ENCODE results near the gene TMEM248.
A peak's percentile ranks its signal among the peaks of the same experiment; 100 is the strongest.
"Not testable (repeated sequence)": the region's sequence is repeated elsewhere in the genome, so short reads cannot be mapped to it uniquely, and the experiment has no call there.

Gene TMEM248, protein sequence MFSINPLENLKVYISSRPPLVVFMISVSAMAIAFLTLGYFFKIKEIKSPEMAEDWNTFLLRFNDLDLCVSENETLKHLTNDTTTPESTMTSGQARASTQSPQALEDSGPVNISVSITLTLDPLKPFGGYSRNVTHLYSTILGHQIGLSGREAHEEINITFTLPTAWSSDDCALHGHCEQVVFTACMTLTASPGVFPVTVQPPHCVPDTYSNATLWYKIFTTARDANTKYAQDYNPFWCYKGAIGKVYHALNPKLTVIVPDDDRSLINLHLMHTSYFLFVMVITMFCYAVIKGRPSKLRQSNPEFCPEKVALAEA

DNA sequence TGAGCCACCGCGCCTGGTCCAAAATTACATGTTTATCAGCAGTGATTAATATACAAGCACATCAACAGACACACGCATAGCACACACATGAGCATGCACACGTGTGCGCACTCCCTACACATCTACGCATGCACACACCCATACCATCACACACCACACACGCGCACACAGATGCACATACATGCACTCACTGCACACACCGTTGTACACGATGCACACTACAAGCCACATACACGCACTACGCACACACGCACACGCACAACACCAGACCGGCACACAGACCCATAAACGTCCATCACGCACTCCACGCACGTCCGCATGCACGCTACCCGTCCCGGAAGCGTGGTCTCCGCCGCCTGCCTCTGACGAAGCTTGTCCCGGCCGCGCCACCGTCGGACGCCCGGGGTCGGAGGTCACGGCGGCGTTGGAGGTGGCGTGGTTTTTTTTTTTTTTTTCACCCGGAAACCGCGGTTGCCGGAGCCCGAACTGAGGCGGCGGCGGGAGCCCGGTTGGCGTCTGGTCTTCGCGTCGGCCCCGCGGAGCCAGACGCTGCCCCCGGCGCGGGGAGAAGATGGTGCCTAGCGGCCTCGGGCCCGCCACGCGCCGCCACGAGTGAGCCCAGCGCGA, at the start of gene TMEM248:
Gene TMEM248, plus strand, starts transcription at position 457 of the 627 bp plus-strand sequence. CDS start 20,641 bp downstream, outside the sequence.
- DNase-seq: peak; percentile 89

- no peak for DNase-seq
Observed at GRCh38 chr7:66873476-66873875, 47.5 kb upstream of the TMEM248 start.

DNA sequence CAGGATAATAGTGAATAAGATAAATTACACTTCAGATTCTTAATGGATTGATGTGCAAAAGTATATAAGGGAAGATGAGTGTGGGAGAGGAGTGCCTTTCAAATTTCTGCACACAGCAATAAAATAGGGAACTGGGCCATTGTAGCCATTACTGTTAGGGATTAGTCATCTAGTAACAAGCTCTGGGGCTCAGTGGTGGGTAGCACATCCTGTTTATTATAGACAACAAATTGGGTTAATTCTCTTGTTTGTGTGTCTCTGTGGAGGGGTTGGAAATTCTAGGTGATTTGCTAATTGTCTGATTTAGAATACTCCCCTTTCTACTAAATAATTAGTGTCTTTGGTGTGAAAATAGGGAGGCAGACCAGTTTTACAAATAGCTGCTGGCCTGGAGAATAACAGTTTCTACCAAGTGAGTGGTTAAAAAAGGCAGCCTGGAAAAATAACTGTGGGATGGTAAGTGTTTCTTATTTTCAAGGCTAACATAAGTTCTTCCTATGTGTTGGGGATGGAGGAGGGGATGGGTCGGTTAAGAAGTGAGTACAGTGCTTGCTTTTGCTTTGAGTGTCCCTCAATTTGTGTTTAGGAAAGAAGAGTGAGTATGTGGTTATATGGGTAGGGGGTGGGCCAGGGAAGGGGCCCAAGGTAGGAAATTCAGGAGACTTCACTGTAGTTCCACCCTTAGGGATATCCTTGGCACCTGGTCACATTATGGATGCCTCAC, 43.3 kb upstream of the TMEM248 start:
- peak; percentile 80 for DNase-seq

GRCh38 chr7:66878301-66878685, 42.7 kb upstream of the TMEM248 start:
- not testable (repeated sequence) for DNase-seq

GRCh38 chr7:66880053-66880452, 41.0 kb upstream of the TMEM248 start:
- DNase-seq: no peak

DNA sequence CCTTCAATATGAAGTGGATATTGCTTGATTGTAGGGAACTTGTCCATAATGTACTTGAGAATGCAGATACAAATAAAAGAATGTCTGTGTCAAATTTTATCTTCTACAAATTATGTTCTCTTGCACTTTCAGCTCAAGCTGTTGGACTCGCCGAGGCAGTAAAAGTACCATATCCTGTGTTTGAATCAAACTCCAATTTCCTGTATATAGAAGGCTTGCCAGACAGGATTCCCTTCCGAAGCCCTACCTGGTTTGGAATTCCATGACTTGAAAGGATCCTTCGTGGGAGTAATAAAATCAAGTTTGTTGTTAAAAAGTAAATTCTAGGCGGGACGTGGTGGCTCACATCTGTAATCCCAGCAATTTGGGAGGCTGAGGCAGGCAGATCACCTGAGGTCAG, 40.4 kb upstream of the TMEM248 start:
- not testable (repeated sequence) for DNase-seq

GRCh38 chr7:66883716-66884115, 37.3 kb upstream of the TMEM248 start:
- no peak for DNase-seq

DNA sequence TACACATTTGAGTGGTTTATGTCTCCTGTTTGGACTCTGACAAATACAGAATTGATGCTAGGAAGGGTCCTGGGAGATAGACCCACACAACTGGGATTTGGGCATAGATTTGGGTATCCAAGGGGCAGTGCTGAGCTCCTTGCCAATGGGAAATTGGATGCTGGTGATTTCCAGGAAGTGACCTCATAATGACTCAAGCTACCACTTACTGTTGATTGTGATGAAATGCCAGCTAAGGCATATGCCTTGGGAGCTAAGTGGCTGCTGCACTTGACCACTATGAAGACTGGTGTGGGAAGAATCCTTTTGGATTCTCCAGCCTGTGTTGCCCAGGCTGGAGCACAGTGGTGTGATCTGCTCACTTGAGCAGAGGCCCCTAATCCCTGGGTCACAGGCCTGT, 36.5 kb upstream of the TMEM248 start:
- peak; percentile 16 for DNase-seq

DNA sequence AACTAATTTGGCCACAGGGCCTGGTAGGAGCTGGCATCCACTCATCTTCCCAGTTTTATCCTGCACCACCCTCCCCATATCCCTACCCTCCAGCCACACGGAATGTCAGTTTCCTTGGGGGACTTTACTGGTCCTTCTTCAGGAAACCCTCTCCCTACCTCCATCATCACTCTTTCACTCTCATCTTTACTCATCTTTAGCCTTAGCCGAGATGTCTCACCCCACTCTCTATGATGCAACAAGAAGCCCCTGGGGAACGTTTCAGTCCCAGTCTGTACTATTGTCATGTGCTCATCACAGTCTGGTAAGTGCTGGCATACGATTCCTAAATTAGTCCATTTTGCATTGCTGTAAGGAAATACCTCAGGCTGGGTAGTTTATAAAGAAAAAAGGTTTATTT, 34.9 kb upstream of the TMEM248 start:
- DNase-seq: no peak

- not testable (repeated sequence) for DNase-seq
Observed at GRCh38 chr7:66888223-66888622, 32.8 kb upstream of the TMEM248 start.

- DNase-seq: no peak
Observed at GRCh38 chr7:66894463-66895080, 26.5 kb upstream of the TMEM248 start.

- no peak for DNase-seq
Observed at GRCh38 chr7:66896441-66896840, 24.6 kb upstream of the TMEM248 start.

DNA sequence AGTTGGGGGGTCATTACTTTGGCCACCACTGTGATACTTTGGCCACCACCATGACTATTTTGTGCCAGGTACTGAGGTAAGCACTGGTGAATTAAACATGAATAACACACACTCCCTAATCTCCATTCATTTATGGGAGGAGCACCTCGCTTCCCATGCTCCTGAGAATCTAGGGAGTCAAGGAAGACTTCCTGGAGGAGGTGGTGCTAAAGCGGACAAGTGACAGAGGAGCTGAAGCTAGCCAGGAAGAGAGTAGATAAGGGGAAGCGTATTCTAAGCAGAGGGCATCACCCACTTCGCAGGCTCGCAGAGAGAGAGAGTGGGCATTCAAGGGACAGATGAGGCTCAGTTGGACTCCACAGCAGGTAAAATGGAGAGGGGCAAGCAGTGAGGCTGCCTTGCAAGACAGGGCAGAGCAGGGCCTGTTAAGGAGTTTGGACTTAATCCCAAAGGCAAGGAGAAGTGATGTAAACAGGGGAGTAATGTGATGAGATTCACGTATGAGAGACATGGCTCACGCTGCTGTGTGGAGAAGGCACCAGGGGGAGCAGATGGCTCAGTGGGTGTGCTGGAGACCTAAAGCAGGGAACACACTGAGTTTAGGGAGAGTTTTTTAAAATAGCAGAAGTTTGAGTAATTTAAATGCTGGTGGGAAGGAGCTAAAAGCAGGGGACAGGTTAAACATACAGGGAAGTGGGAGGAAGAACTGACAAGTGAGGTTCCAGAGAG, 21.3 kb upstream of the TMEM248 start:
- DNase-seq: no peak

GRCh38 chr7:66901941-66902843, 18.8 kb upstream of the TMEM248 start:
- no peak for DNase-seq

GRCh38 chr7:66902844-66903180, 18.2 kb upstream of the TMEM248 start:
- DNase-seq: no peak

DNA sequence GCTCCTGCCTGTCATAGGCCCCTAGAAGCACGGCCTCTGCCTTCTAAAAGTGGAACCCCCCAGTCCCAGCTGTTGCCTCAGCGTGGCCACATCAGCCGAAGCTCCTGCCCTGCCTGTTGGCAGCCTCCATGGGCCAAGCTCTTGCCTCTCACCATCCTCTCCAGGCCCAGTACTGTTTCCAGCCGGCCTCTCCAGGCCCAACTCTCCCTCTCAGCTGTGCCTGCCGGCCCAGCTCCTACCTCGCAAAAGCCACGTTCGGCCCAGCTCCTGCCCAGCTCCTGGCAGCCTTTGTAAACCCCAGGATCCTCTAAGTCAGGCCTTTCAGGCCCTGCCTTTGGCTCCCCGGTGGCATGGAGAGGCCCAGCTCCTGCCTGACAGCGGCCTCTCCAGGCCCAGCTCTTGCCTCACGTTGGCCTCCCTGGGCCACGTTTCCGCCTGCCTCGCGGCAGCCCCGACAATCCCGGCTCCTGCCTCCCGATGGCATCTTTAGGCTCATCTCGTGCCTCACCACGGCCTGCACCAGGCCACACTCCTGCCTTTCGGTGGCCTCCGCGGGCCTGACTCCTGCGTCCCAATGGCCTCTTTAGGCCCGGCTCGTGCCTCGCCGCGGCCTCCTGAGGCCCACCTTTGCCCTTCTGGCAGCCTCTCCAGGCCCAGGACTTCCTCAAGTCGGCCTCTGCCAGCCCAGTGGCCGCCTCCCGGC, 17.5 kb upstream of the TMEM248 start:
- DNase-seq: no peak

- no peak for DNase-seq
Observed at GRCh38 chr7:66904063-66904593, 16.9 kb upstream of the TMEM248 start.

DNA sequence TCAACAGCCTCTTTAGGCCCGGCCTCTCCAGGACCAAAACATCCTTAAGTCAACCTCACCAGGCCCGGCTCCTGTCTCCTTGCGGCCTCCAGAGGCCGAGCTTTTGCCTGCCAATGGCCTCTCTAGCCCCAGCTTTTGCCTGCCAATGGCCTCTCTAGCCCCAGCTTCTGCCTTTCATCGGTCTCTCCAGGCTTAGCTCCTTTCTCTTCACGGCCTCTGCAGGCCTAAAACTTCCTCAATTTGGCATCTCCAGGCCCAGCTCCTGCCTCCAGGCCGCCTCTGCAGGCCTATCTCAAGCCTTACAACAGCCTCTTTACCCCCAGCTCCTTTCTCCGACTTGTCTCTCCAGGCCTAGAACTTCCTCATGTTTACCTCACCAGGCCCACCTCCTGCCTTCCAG, 15.7 kb upstream of the TMEM248 start:
- DNase-seq: no peak

DNA sequence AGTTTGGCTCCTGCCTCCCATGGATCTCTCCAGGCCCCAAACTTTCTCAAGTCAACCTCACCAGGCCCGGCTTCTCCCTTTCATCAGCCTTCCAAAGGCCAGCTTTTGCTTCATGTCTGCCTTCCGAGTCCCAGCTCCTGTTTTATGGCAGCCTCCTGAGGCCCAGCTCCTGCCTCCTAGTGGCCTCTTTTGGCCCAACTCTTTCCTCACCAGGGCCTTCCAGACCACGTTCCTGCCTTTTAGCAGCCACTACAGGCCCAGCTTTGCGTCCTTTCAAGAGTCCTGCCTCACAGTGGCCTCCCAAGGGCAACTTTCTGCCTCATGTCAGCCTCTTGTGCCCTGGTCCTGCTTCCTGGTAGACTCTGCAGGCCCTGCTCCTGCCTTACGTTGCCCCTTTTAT, 15.3 kb upstream of the TMEM248 start:
- DNase-seq: no peak

DNA sequence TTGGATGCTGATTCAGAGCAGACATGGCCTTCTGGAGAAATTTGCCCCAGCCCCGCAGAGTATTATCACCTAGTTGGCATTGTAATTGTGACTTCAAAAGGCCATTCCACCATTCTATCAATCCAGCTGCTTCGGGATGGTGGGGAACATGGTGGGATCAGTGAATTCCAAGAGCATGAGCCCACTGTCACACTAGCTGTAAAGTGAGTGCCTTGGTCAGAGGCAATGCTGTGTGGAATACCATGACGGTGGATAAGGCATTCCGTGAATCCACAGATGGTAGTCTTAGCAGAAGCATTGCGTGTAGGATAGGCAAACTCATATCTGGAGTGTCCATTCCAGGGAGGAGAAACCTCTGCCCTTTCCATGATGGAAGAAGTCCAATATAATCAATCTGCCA, 13.3 kb upstream of the TMEM248 start:
- no peak for DNase-seq

DNA sequence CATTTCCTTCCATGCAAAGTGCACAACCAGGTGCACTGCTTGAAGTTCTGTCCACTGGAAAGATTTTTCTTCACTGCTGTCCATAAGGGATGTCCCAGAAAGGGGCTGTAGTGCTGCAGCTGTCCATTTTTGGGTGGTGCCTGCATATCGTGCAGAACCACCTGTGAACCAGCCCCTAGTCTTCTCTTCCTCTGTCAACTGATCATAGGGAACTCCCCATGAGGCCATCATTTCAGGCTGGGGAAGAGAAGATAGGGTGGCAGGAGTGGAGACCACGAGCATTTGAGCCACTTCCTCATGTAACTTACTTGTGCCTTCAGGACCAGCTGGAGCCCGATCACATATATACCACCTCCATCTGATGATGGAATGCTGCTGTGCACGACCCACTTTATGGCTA, 12.4 kb upstream of the TMEM248 start:
- DNase-seq: not testable (repeated sequence)
